ENCODE data around the gene AJAP1.

GRCh38 chr1:4755864-4756504 is 101.6 kb downstream of the AJAP1 start:
- TF ChIP-seq, protein P1, sequence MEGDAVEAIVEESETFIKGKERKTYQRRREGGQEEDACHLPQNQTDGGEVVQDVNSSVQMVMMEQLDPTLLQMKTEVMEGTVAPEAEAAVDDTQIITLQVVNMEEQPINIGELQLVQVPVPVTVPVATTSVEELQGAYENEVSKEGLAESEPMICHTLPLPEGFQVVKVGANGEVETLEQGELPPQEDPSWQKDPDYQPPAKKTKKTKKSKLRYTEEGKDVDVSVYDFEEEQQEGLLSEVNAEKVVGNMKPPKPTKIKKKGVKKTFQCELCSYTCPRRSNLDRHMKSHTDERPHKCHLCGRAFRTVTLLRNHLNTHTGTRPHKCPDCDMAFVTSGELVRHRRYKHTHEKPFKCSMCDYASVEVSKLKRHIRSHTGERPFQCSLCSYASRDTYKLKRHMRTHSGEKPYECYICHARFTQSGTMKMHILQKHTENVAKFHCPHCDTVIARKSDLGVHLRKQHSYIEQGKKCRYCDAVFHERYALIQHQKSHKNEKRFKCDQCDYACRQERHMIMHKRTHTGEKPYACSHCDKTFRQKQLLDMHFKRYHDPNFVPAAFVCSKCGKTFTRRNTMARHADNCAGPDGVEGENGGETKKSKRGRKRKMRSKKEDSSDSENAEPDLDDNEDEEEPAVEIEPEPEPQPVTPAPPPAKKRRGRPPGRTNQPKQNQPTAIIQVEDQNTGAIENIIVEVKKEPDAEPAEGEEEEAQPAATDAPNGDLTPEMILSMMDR (IDR thresholded peaks at IDR 0.05): no peak
- TF ChIP-seq ZFX (IDR thresholded peaks at IDR 0.05; ENCODE audit: borderline replicate concordance): no peak
